Measurements from ENCODE around the gene TLR8. TPM values are rescaled to one million over a fixed set of nuclear protein-coding genes. Genes with fewer than 3 reads are reported as not detected.

Gene TLR8
- polyA plus RNA-seq, 1 of the 3 experiments (the other 2 are of a cell fraction), result not detected

GRCh38 chrX:12871257-12871656 is 35.2 kb upstream of the TLR8 start:
- no peak for DNase-seq
- 36% methylated on average over 6 of the region's 6 CpGs for WGBS (ENCODE audit: low lambda C conversion rate)
- CTCF ChIA-PET, result no interaction called here

More at GRCh38 chrX:12871257-12871656, 35.2 kb upstream of the TLR8 start:
- Histone ChIP-seq H3K27ac (ENCODE audit: low read depth in 2 of 2, low read length in 1 of 2) (no peak overlapping the region), H3K9me3 (no peaks in the 10 kb centered on the region), H3K9ac (no peak overlapping the region), H3F3A (replicated peaks; ENCODE audit: insufficient read depth) (no peaks in the 10 kb centered on the region), H3K4me1 (ENCODE audit: control insufficient read depth in 1 of 2, insufficient read depth in 2 of 2, low read depth in 1 of 2, low read length in 1 of 2) (no peaks in the 10 kb centered on the region), H3K36me3 (replicated peaks in 1 of 2; ENCODE audit: control insufficient read depth in 1 of 2, insufficient read depth in 2 of 2, low read length in 1 of 2) (no peaks in the 10 kb centered on the region), H4K20me1 (ENCODE audit: insufficient read depth) (no peaks in the 10 kb centered on the region), H3K9me2 (no peaks in the 10 kb centered on the region), H3K4me2 (no peak overlapping the region), H3K79me2 (ENCODE audit: insufficient read depth) (no peaks in the 10 kb centered on the region), H2AFZ (ENCODE audit: low read depth) (no peak overlapping the region), H3K27me3 (ENCODE audit: insufficient read depth) (no peaks in the 10 kb centered on the region), H3K4me3 (ENCODE audit: low read depth in 2 of 2, low read length in 1 of 2) (no peak overlapping the region)
- POLR2A ChIA-PET, result no interaction called here
- TF ChIP-seq MEF2A (IDR thresholded peaks at IDR 0.05; ENCODE audit: borderline replicate concordance, low read depth), result no peak
- TF ChIP-seq NRF1 (IDR thresholded peaks at IDR 0.05; ENCODE audit: low read depth, low read length), result no peak
- TF ChIP-seq FOSL2 (IDR thresholded peaks at IDR 0.05; ENCODE audit: borderline replicate concordance, low read depth), result no peak
- no peak for TF ChIP-seq USF2 (IDR thresholded peaks at IDR 0.05; ENCODE audit: borderline replicate concordance, low read depth, low read length)
- TF ChIP-seq IRF3 (IDR thresholded peaks at IDR 0.05; ENCODE audit: low read depth, low read length), result no peak
- no peak for TF ChIP-seq ELF1 (IDR thresholded peaks at IDR 0.05)
- TF ChIP-seq RXRA (IDR thresholded peaks at IDR 0.05; ENCODE audit: borderline replicate concordance, low read depth), result no peak
- no peak for TF ChIP-seq RFX5 (IDR thresholded peaks at IDR 0.05; ENCODE audit: low read length)
- TF ChIP-seq NFIC (IDR thresholded peaks at IDR 0.05; ENCODE audit: borderline replicate concordance), result no peak
- no peak for TF ChIP-seq YY1 (IDR thresholded peaks at IDR 0.05; ENCODE audit: low read depth)
- no peak for TF ChIP-seq CTCF (IDR thresholded peaks at IDR 0.05)
- TF ChIP-seq POLR2AphosphoS5 (IDR thresholded peaks at IDR 0.05; ENCODE audit: low read depth, low read length), result no peak
- TF ChIP-seq FOXJ3 (CRISPR knock-in tag; IDR thresholded peaks at IDR 0.05), result no peak
- TF ChIP-seq RCOR1 (IDR thresholded peaks at IDR 0.05; ENCODE audit: low read length), result no peak
- no peak for TF ChIP-seq USF1 (IDR thresholded peaks at IDR 0.05; ENCODE audit: borderline replicate concordance, low read depth)
- no peak for TF ChIP-seq GATA2 (CRISPR knock-in tag; IDR thresholded peaks at IDR 0.05)
- TF ChIP-seq EZH2phosphoT487 (IDR thresholded peaks at IDR 0.05; ENCODE audit: borderline replicate concordance, low read depth), result no peak

Measured in SK-N-SH (cell line).